ENCODE data around the gene MYH9. TPM values are rescaled to one million over a fixed set of nuclear protein-coding genes. Genes with fewer than 3 reads are reported as not detected.

Gene MYH9
- polyA plus RNA-seq, 1 donor from 2014 or later = 7.1 TPM

- no peaks in the 10 kb centered on the region for H4K20me1 ChIP-seq (ENCODE audit: insufficient read depth)
- no peaks in the 10 kb centered on the region for H3K9me2 ChIP-seq (ENCODE audit: insufficient read depth, low read length)
- H3K27ac ChIP-seq (ENCODE audit: low read length) = no peak overlapping the region
- H3K9ac ChIP-seq (ENCODE audit: low read length) = no peak overlapping the region
- TF ChIP-seq EZH2 (IDR thresholded peaks at IDR 0.05; ENCODE audit: borderline replicate concordance, insufficient read depth, low read length, poor library complexity, severe bottlenecking) = no peak
- no peak for TF ChIP-seq SMC3 (conservative IDR thresholded peaks at IDR 0.05; ENCODE audit: poor library complexity)
- no peak for TF ChIP-seq MXI1 (conservative IDR thresholded peaks at IDR 0.05; ENCODE audit: poor library complexity, severe bottlenecking)
- TF ChIP-seq EP300 (conservative IDR thresholded peaks at IDR 0.05; ENCODE audit: poor library complexity, severe bottlenecking) = no peak
- TF ChIP-seq RAD21 (conservative IDR thresholded peaks at IDR 0.05) = no peak
- no peak for TF ChIP-seq TAF1 (IDR thresholded peaks at IDR 0.05; ENCODE audit: low read depth)
- no peak for TF ChIP-seq REST (IDR thresholded peaks at IDR 0.05; ENCODE audit: borderline replicate concordance)
- no peak for TF ChIP-seq CTCF (IDR thresholded peaks at IDR 0.05; ENCODE audit: poor library complexity, severe bottlenecking)
- no peak for TF ChIP-seq POLR2AphosphoS5 (IDR thresholded peaks at IDR 0.05)
- H3F3A ChIP-seq (ENCODE audit: insufficient read depth, low read length, poor library complexity, severe bottlenecking) = no peaks in the 10 kb centered on the region
- H3K9me3 ChIP-seq (ENCODE audit: low read length) = no peaks in the 10 kb centered on the region
- no peaks in the 10 kb centered on the region for H3K27me3 ChIP-seq (ENCODE audit: insufficient read depth, low read depth, low read length)
- no peak overlapping the region for H3K4me3 ChIP-seq (ENCODE audit: low read length)
- no peak overlapping the region for H2AFZ ChIP-seq (ENCODE audit: low read depth, low read length)
- H3K79me2 ChIP-seq (replicated peaks; ENCODE audit: insufficient read depth, low read length) = no peaks in the 10 kb centered on the region
- H3K4me2 ChIP-seq (ENCODE audit: low read length) = no peak overlapping the region
- no peaks in the 10 kb centered on the region for H3K36me3 ChIP-seq (ENCODE audit: insufficient read depth, low read length)
Observed at GRCh38 chr22:36325154-36326031, 62.4 kb downstream of the MYH9 start.

- H3K4me3 ChIP-seq (ENCODE audit: low read length) = no peak overlapping the region
- H3K79me2 ChIP-seq (replicated peaks; ENCODE audit: insufficient read depth, low read length) = no peaks in the 10 kb centered on the region
- TF ChIP-seq MXI1 (conservative IDR thresholded peaks at IDR 0.05; ENCODE audit: poor library complexity, severe bottlenecking) (no peak), TAF1 (IDR thresholded peaks at IDR 0.05; ENCODE audit: low read depth) (no peak), CTCF (IDR thresholded peaks at IDR 0.05; ENCODE audit: poor library complexity, severe bottlenecking) (no peak), EP300 (conservative IDR thresholded peaks at IDR 0.05; ENCODE audit: poor library complexity, severe bottlenecking) (no peak), RAD21 (conservative IDR thresholded peaks at IDR 0.05) (no peak), POLR2AphosphoS5 (IDR thresholded peaks at IDR 0.05) (no peak), SMC3 (conservative IDR thresholded peaks at IDR 0.05; ENCODE audit: poor library complexity) (no peak), REST (IDR thresholded peaks at IDR 0.05; ENCODE audit: borderline replicate concordance) (no peak)
- no peaks in the 10 kb centered on the region for H3K9me3 ChIP-seq (ENCODE audit: low read length)
- no peaks in the 10 kb centered on the region for H3F3A ChIP-seq (ENCODE audit: insufficient read depth, low read length, poor library complexity, severe bottlenecking)
- no peaks in the 10 kb centered on the region for H3K27me3 ChIP-seq (ENCODE audit: insufficient read depth, low read depth, low read length)
- H3K27ac ChIP-seq (ENCODE audit: low read length) = no peak overlapping the region
- no peak overlapping the region for H3K4me2 ChIP-seq (ENCODE audit: low read length)
- no peaks in the 10 kb centered on the region for H3K36me3 ChIP-seq (ENCODE audit: insufficient read depth, low read length)
- H3K9ac ChIP-seq (ENCODE audit: low read length) = no peak overlapping the region
- no peaks in the 10 kb centered on the region for H3K9me2 ChIP-seq (ENCODE audit: insufficient read depth, low read length)
- H4K20me1 ChIP-seq (ENCODE audit: insufficient read depth) = no peaks in the 10 kb centered on the region
- no peak overlapping the region for H2AFZ ChIP-seq (ENCODE audit: low read depth, low read length)
Observed at GRCh38 chr22:36324414-36324813, 63.4 kb downstream of the MYH9 start.
